LNCAP (cell line): Measurements from ENCODE around the gene ADGRG7.

Experiments
- CTCF ChIP-seq: fragments of 450-650 bp; IDR thresholded peaks from 2 replicates; pipeline ENCODE4 v1.5.1; 2017; ENCODE audit warnings: mild to moderate bottlenecking

Gene ADGRG7

GRCh38 chr3:100653604-100654294 lies 44.3 kb downstream of the ADGRG7 start:
- TF ChIP-seq CTCF: no peak

GRCh38 chr3:100656945-100657344 lies 47.5 kb downstream of the ADGRG7 start:
- no peak for TF ChIP-seq CTCF

GRCh38 chr3:100662113-100662823 lies 52.9 kb downstream of the ADGRG7 start:
- TF ChIP-seq CTCF: no peak

- no peak for TF ChIP-seq CTCF
Observed at GRCh38 chr3:100665230-100665629, 55.8 kb downstream of the ADGRG7 start.

- no peak for TF ChIP-seq CTCF
Observed at GRCh38 chr3:100681496-100681895, 72.1 kb downstream of the ADGRG7 start.

GRCh38 chr3:100682056-100682853 lies 72.9 kb downstream of the ADGRG7 start:
- TF ChIP-seq CTCF: no peak

GRCh38 chr3:100682854-100683760 lies 73.7 kb downstream of the ADGRG7 start:
- no peak for TF ChIP-seq CTCF
